PC-9 (cell line): ENCODE measurements around the gene MED22.

ENCODE experiments used
- CTCF ChIP-seq: fragments of 200-600 bp; sonication (generic); conservative IDR thresholded peaks from 2 replicates; pipeline ENCODE4 v1.6.1; 2017; ENCODE audit warnings: mixed run types, antibody characterized with exemption, mild to moderate bottlenecking, moderate library complexity
- EZH2 ChIP-seq: fragments of 200-600 bp; sonication (generic); IDR thresholded peaks from 2 replicates; pipeline ENCODE4 v1.8.0; 2017; ENCODE audit warnings: antibody characterized with exemption, low read depth

GRCh38 chr9:133307301-133307700 is 40.6 kb downstream of the MED22 start:
- TF ChIP-seq CTCF (no peak), EZH2 (no peak)
